T-helper 22 cell (primary cell): ENCODE data around the gene SECTM1.
"Not testable (repeated sequence)": the region's sequence is repeated elsewhere in the genome, so short reads cannot be mapped to it uniquely, and the experiment has no call there.

ENCODE experiments used
- DNase-seq: peaks from one replicate; pipeline ENCODE4 v3.0.0-alpha.2; 2020; ENCODE audit warnings: low read depth

The SECTM1 gene

GRCh38 chr17:82333279-82334171, at the start of gene SECTM1:
Gene SECTM1, minus strand, starts transcription at chr17:82333766. Its CDS starts 6,526 bp downstream, at chr17:82327240.
- DNase-seq = no peak

- DNase-seq = no peak
Measured at GRCh38 chr17:82382933-82383255, 49.3 kb upstream of the SECTM1 start.

GRCh38 chr17:82382220-82382932, 48.8 kb upstream of the SECTM1 start:
- DNase-seq = not testable (repeated sequence)

GRCh38 chr17:82381703-82382009, 48.1 kb upstream of the SECTM1 start:
- DNase-seq = not testable (repeated sequence)

- no peak for DNase-seq
Measured at GRCh38 chr17:82380860-82381702, 47.5 kb upstream of the SECTM1 start.

- no peak for DNase-seq
Measured at GRCh38 chr17:82378741-82379021, 45.1 kb upstream of the SECTM1 start.

GRCh38 chr17:82377924-82378740, 44.6 kb upstream of the SECTM1 start:
- DNase-seq = no peak

GRCh38 chr17:82377294-82377693, 43.7 kb upstream of the SECTM1 start:
- DNase-seq = not testable (repeated sequence)

- DNase-seq = no peak
Measured at GRCh38 chr17:82376042-82376730, 42.6 kb upstream of the SECTM1 start.

- no peak for DNase-seq
Measured at GRCh38 chr17:82375359-82376041, 41.9 kb upstream of the SECTM1 start.

GRCh38 chr17:82374626-82375331, 41.2 kb upstream of the SECTM1 start:
- no peak for DNase-seq

- DNase-seq = no peak
Measured at GRCh38 chr17:82373731-82374625, 40.4 kb upstream of the SECTM1 start.

- not testable (repeated sequence) for DNase-seq
Measured at GRCh38 chr17:82373072-82373452, 39.5 kb upstream of the SECTM1 start.

GRCh38 chr17:82372249-82373071, 38.9 kb upstream of the SECTM1 start:
- no peak for DNase-seq

- no peak for DNase-seq
Measured at GRCh38 chr17:82371333-82372248, 38.0 kb upstream of the SECTM1 start, which contains the start of gene UTS2R. Gene UTS2R, plus strand, starts transcription at chr17:82371765. Its CDS starts 2,560 bp downstream, at chr17:82374325.

- DNase-seq = no peak
Measured at GRCh38 chr17:82370471-82371332, 37.1 kb upstream of the SECTM1 start.
